ENCODE results near the gene FAM9C. TPM values are rescaled to one million over a fixed set of nuclear protein-coding genes. Genes with fewer than 3 reads are reported as not detected.
A peak's percentile ranks its signal among the peaks of the same experiment; 100 is the strongest.

The FAM9C gene
- total and polyA plus RNA-seq, 9 of the 15 experiments (the other 6 are each of a cell fraction or from before 2014, with no cell fraction given), result not detected

GRCh38 chrX:13043138-13043537 lies 1.3 kb downstream of the FAM9C start:
- Histone ChIP-seq H2AFZ (ENCODE audit: low read depth, low read length) (no peak overlapping the region), H3K27ac (ENCODE audit: extremely low read depth, low read depth, low read length) (no peak overlapping the region), H3K36me3 (ENCODE audit: control insufficient read depth, insufficient read depth, low read length) (no peaks in the 10 kb centered on the region), H3K9me3 (replicated peaks; ENCODE audit: control insufficient read depth, insufficient read depth, low read depth, low read length) (no peaks in the 10 kb centered on the region), H3K27me3 (ENCODE audit: control insufficient read depth in 2 of 2, insufficient read depth in 2 of 2, low read length in 2 of 2) (no peaks in the 10 kb centered on the region), H3K9me1 (ENCODE audit: control insufficient read depth, insufficient read depth, low read length) (no peaks in the 10 kb centered on the region), H3K4me3 (no peak overlapping the region), H3K4me2 (ENCODE audit: insufficient read depth, low read length) (no peak overlapping the region), H3K4me1 (replicated peaks in 1 of 2; ENCODE audit: control insufficient read depth in 2 of 2, insufficient read depth in 2 of 2, low read length in 2 of 2) (peaks cover 0 to 9% of the 10 kb centered on the region in 2 experiments; a peak in 2 of 5 replicates), H3K79me2 (ENCODE audit: control insufficient read depth, insufficient read depth, low read length) (no peaks in the 10 kb centered on the region), H4K20me1 (replicated peaks; ENCODE audit: control insufficient read depth, insufficient read depth, low read length) (no peaks in the 10 kb centered on the region), H3K9ac (ENCODE audit: insufficient read depth in 1 of 2, low read depth in 2 of 2, low read length in 2 of 2) (no peak overlapping the region)
- ATAC-seq, result no peak
- intact Hi-C loops (cut with micrococcal nuclease) (no loop called here), in situ Hi-C loops (cut with MboI) (no loop called here)
- FAIRE-seq, result no peak
- TF ChIP-seq KDM1A (IDR thresholded peaks at IDR 0.05) (no peak), ARID2 (IDR thresholded peaks at IDR 0.05) (no peak), NFIX (CRISPR knock-in tag; IDR thresholded peaks at IDR 0.05; ENCODE audit: low read depth) (peak; percentile 85), JUND (IDR thresholded peaks at IDR 0.05; ENCODE audit: borderline replicate concordance, low read depth, low read length) (no peak), JUND (tag; IDR thresholded peaks at IDR 0.05; ENCODE audit: borderline replicate concordance, low read depth, low read length) (no peak), SREBF2 (CRISPR knock-in tag; IDR thresholded peaks at IDR 0.05) (no peak), SREBF1 (IDR thresholded peaks at IDR 0.05; ENCODE audit: borderline replicate concordance, low read depth, low read length) (no peak), TCF7L2 (IDR thresholded peaks at IDR 0.05; ENCODE audit: low read depth, low read length) (no peak), NFIC (IDR thresholded peaks at IDR 0.05) (peak; percentile 95), RFX5 (IDR thresholded peaks at IDR 0.05; ENCODE audit: low read depth, low read length) (no peak), RBM15 (IDR thresholded peaks at IDR 0.05; ENCODE audit: insufficient read depth, low read length) (no peak)
- no peak for DNase-seq (ENCODE audit: extremely low read depth in 1 of 4, low spot score in 3 of 4)
- ChIA-PET POLR2A (interaction anchor here (0.6 to 1.8 kb wide), 3 partner anchors 42 to 795 kb away, joined by 3 to 4 read pairs (median 3); partner anchors contain the start of gene TMSB4X), CTCF (ENCODE audit: low intra/inter-chr PET ratio) (no interaction called here)
- 66% methylated on average over 10 of the region's 10 CpGs for WGBS (ENCODE audit: insufficient coverage, low coverage, missing lambda C conversion rate)
- BruUV-seq (replicated peaks), result no TSS peak
